GM23338 (cell line): ENCODE data around the gene DNAJC8.

Experiments used
- CREB1 ChIP-seq: fragments of 250-450 bp; sonication (Bioruptor Pico); IDR thresholded peaks from 2 replicates; pipeline ENCODE4 v1.5.0; 2020; ENCODE audit warnings: low read depth, mild to moderate bottlenecking, moderate library complexity
- EZH2 ChIP-seq: fragments of 200-600 bp; sonication (generic); IDR thresholded peaks from one replicate; pipeline ENCODE4 v1.8.0; 2017; ENCODE audit warnings: antibody characterized with exemption, mild to moderate bottlenecking, low read depth; ENCODE audit not compliant: unreplicated experiment
- EZH2phosphoT487 ChIP-seq: fragments of 200-600 bp; sonication (generic); IDR thresholded peaks from one replicate; pipeline ENCODE4 v1.8.1; 2018; ENCODE audit warnings: antibody characterized with exemption; ENCODE audit not compliant: unreplicated experiment
- JUNB ChIP-seq: IDR thresholded peaks from one replicate; pipeline ENCODE4 v1.6.1; 2016; ENCODE audit warnings: antibody characterized with exemption; ENCODE audit not compliant: unreplicated experiment
- NANOG ChIP-seq: IDR thresholded peaks from 2 replicates; pipeline ENCODE4 v1.6.1; 2016; ENCODE audit warnings: antibody characterized with exemption, borderline replicate concordance
- POLR2AphosphoS5 ChIP-seq: IDR thresholded peaks from 2 replicates; pipeline ENCODE4 v1.6.1; 2016; ENCODE audit warnings: antibody characterized with exemption, low read depth
- ZNF331 ChIP-seq: fragments of 250-450 bp; sonication (Bioruptor Pico); IDR thresholded peaks from 2 replicates; pipeline ENCODE4 v1.5.0; 2020; ENCODE audit warnings: low read depth, mild to moderate bottlenecking, moderate library complexity
- TF ChIP-seq, protein P1 (sequence below), 2 experiments: fragments of 200-600 bp in 1 of 2; sonication (generic) in 1 of 2; conservative IDR thresholded peaks; 2 replicates each; pipeline versions ENCODE4 v1.5.1 to v1.6.1; 2016 to 2017; ENCODE audit warnings: antibody characterized with exemption in 2 of 2, low read depth in 2 of 2, mild to moderate bottlenecking in 2 of 2, moderate library complexity in 1 of 2
- TF ChIP-seq, protein P2 (sequence below): IDR thresholded peaks from one replicate; pipeline ENCODE4 v1.6.1; 2018; ENCODE audit warnings: antibody characterized with exemption; ENCODE audit not compliant: unreplicated experiment
- TF ChIP-seq, protein P3 (sequence below): IDR thresholded peaks from 2 replicates; pipeline ENCODE4 v1.6.1; 2016; ENCODE audit warnings: antibody characterized with exemption

DNA sequence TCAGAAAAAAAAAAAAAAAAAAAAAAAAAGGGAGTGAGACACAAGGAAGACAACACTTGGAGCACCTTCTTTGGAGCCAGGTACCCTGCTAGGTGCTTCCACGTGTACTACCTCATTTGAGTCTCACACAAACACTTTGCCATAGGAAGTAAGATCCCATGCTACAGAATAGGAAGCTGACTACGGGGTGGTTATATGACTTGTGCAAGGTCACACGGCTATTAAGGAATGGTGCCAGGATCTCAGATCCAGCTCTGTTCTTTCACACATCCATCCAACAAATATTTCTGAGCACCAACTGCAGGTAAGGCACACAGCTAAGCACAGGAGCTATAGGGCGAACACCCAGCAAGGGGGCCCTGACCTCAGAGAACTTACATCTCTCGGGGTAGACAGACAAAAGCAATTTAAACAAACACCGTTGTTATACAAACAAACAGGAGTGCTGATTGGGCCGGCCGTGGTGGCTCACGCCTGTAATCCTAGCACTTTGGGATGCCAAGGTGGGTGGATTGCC, 78.7 kb downstream of the DNAJC8 start:
- TF ChIP-seq, protein P1, sequence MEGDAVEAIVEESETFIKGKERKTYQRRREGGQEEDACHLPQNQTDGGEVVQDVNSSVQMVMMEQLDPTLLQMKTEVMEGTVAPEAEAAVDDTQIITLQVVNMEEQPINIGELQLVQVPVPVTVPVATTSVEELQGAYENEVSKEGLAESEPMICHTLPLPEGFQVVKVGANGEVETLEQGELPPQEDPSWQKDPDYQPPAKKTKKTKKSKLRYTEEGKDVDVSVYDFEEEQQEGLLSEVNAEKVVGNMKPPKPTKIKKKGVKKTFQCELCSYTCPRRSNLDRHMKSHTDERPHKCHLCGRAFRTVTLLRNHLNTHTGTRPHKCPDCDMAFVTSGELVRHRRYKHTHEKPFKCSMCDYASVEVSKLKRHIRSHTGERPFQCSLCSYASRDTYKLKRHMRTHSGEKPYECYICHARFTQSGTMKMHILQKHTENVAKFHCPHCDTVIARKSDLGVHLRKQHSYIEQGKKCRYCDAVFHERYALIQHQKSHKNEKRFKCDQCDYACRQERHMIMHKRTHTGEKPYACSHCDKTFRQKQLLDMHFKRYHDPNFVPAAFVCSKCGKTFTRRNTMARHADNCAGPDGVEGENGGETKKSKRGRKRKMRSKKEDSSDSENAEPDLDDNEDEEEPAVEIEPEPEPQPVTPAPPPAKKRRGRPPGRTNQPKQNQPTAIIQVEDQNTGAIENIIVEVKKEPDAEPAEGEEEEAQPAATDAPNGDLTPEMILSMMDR (conservative IDR thresholded peaks at IDR 0.05; ENCODE audit: low read depth in 2 of 2), result no peak
- TF ChIP-seq POLR2AphosphoS5 (no peak), ZNF331 (CRISPR knock-in tag) (no peak), EZH2 (no peak), JUNB (no peak), CREB1 (CRISPR knock-in tag) (no peak), EZH2phosphoT487 (no peak), NANOG (no peak)
- TF ChIP-seq, protein P2, sequence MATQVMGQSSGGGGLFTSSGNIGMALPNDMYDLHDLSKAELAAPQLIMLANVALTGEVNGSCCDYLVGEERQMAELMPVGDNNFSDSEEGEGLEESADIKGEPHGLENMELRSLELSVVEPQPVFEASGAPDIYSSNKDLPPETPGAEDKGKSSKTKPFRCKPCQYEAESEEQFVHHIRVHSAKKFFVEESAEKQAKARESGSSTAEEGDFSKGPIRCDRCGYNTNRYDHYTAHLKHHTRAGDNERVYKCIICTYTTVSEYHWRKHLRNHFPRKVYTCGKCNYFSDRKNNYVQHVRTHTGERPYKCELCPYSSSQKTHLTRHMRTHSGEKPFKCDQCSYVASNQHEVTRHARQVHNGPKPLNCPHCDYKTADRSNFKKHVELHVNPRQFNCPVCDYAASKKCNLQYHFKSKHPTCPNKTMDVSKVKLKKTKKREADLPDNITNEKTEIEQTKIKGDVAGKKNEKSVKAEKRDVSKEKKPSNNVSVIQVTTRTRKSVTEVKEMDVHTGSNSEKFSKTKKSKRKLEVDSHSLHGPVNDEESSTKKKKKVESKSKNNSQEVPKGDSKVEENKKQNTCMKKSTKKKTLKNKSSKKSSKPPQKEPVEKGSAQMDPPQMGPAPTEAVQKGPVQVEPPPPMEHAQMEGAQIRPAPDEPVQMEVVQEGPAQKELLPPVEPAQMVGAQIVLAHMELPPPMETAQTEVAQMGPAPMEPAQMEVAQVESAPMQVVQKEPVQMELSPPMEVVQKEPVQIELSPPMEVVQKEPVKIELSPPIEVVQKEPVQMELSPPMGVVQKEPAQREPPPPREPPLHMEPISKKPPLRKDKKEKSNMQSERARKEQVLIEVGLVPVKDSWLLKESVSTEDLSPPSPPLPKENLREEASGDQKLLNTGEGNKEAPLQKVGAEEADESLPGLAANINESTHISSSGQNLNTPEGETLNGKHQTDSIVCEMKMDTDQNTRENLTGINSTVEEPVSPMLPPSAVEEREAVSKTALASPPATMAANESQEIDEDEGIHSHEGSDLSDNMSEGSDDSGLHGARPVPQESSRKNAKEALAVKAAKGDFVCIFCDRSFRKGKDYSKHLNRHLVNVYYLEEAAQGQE, result no peak
- TF ChIP-seq, protein P3, sequence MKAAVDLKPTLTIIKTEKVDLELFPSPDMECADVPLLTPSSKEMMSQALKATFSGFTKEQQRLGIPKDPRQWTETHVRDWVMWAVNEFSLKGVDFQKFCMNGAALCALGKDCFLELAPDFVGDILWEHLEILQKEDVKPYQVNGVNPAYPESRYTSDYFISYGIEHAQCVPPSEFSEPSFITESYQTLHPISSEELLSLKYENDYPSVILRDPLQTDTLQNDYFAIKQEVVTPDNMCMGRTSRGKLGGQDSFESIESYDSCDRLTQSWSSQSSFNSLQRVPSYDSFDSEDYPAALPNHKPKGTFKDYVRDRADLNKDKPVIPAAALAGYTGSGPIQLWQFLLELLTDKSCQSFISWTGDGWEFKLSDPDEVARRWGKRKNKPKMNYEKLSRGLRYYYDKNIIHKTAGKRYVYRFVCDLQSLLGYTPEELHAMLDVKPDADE, result no peak
